HEK293 (cell line): ENCODE data around the gene MLLT3.

Experiments
- CTCF ChIP-seq: fragments of 450-650 bp; formaldehyde crosslinking; IDR thresholded peaks from 2 replicates; pipeline ENCODE4 v1.5.1; 2016; ENCODE audit warnings: missing biosample characterization, missing genetic modification characterization
- GLI2 ChIP-seq: fragments of 450-650 bp; formaldehyde crosslinking; IDR thresholded peaks from 2 replicates; pipeline ENCODE4; 2017; ENCODE audit warnings: missing biosample characterization, missing genetic modification characterization, low read depth, borderline replicate concordance
- GLIS2 ChIP-seq: fragments of 450-650 bp; formaldehyde crosslinking; IDR thresholded peaks from 2 replicates; pipeline ENCODE4 v1.5.1; 2016; ENCODE audit warnings: missing biosample characterization, missing genetic modification characterization
- PBX3 ChIP-seq: sonication (generic); formaldehyde crosslinking; IDR thresholded peaks from 2 replicates; pipeline ENCODE4 v1.8.1; 2022; ENCODE audit warnings: mild to moderate bottlenecking, moderate library complexity, missing genetic modification reagents
- REST ChIP-seq: fragments of 450-650 bp; formaldehyde crosslinking; IDR thresholded peaks from 2 replicates; pipeline ENCODE4 v1.5.1; 2016; ENCODE audit warnings: missing biosample characterization, missing genetic modification characterization
- TCF7L2 ChIP-seq: IDR thresholded peaks from 2 replicates; pipeline ENCODE4 v1.6.1; 2011; ENCODE audit warnings: low read depth, mild to moderate bottlenecking, inconsistent platforms, low read length, moderate library complexity, borderline replicate concordance
- ZBTB21 ChIP-seq: fragments of 450-650 bp; formaldehyde crosslinking; IDR thresholded peaks from 2 replicates; pipeline ENCODE4 v1.5.1; 2017; ENCODE audit warnings: missing biosample characterization, missing genetic modification characterization
- ZBTB7A ChIP-seq: fragments of 450-650 bp; formaldehyde crosslinking; IDR thresholded peaks from 2 replicates; pipeline ENCODE4 v1.5.1; 2016; ENCODE audit warnings: low read depth, missing biosample characterization, missing genetic modification characterization
- ZNF274 ChIP-seq, 2 experiments: fragments of 200-500 bp in 1 of 2; fragments of 450-650 bp in 1 of 2; sonication (Bioruptor generic) in 1 of 2; formaldehyde crosslinking in 1 of 2; IDR thresholded peaks; 2 replicates each; pipeline versions ENCODE4 v1.5.1 to v1.6.1; 2014 to 2016; ENCODE audit warnings: borderline replicate concordance in 1 of 2, inconsistent platforms in 1 of 2, low read length in 1 of 2, missing biosample characterization in 1 of 2, missing genetic modification characterization in 1 of 2
- ZNF423 ChIP-seq: fragments of 450-650 bp; formaldehyde crosslinking; IDR thresholded peaks from 2 replicates; pipeline ENCODE4 v1.5.1; 2016; ENCODE audit warnings: missing biosample characterization, missing genetic modification characterization
- ZNF624 ChIP-seq: fragments of 450-650 bp; formaldehyde crosslinking; IDR thresholded peaks from 2 replicates; pipeline ENCODE4 v1.5.1; 2017; ENCODE audit warnings: missing biosample characterization, missing genetic modification characterization
- ZNF704 ChIP-seq: fragments of 450-650 bp; formaldehyde crosslinking; IDR thresholded peaks from 2 replicates; pipeline ENCODE4 v1.5.1; 2016; ENCODE audit warnings: missing biosample characterization, missing genetic modification characterization
- ZNF76 ChIP-seq: fragments of 450-650 bp; formaldehyde crosslinking; IDR thresholded peaks from 2 replicates; pipeline ENCODE4; 2016; ENCODE audit warnings: low read depth, missing biosample characterization, missing genetic modification characterization, borderline replicate concordance
- ZNF777 ChIP-seq: fragments of 450-650 bp; formaldehyde crosslinking; IDR thresholded peaks from 2 replicates; pipeline ENCODE4 v1.5.1; 2017; ENCODE audit warnings: missing biosample characterization, missing genetic modification characterization, borderline replicate concordance

- TF ChIP-seq CTCF (no peak), TCF7L2 (no peak), ZNF704 (tag by site-specific recombination) (no peak), ZNF624 (tag by site-specific recombination) (no peak), PBX3 (CRISPR knock-in tag) (no peak), ZBTB7A (tag by site-specific recombination) (no peak), ZNF274 (IDR thresholded peaks at IDR 0.05; ENCODE audit: low read length) (no peak), ZNF274 (tag by site-specific recombination; IDR thresholded peaks at IDR 0.05; ENCODE audit: borderline replicate concordance) (no peak), GLI2 (no peak), GLIS2 (tag by site-specific recombination) (no peak), ZBTB21 (no peak), ZNF777 (no peak), REST (tag by site-specific recombination) (no peak), ZNF76 (tag by site-specific recombination) (no peak), ZNF423 (tag by site-specific recombination) (no peak)
These were observed 227.3 kb downstream of the MLLT3 start for GRCh38 chr9:20394969-20395368.
